ENCODE measurements around the gene SS18L1. TPM values are rescaled to one million over a fixed set of nuclear protein-coding genes. Genes with fewer than 3 reads are reported as not detected.

The SS18L1 gene
- total RNA-seq, 1 experiment from 2014 or later: 21.6 TPM

DNA sequence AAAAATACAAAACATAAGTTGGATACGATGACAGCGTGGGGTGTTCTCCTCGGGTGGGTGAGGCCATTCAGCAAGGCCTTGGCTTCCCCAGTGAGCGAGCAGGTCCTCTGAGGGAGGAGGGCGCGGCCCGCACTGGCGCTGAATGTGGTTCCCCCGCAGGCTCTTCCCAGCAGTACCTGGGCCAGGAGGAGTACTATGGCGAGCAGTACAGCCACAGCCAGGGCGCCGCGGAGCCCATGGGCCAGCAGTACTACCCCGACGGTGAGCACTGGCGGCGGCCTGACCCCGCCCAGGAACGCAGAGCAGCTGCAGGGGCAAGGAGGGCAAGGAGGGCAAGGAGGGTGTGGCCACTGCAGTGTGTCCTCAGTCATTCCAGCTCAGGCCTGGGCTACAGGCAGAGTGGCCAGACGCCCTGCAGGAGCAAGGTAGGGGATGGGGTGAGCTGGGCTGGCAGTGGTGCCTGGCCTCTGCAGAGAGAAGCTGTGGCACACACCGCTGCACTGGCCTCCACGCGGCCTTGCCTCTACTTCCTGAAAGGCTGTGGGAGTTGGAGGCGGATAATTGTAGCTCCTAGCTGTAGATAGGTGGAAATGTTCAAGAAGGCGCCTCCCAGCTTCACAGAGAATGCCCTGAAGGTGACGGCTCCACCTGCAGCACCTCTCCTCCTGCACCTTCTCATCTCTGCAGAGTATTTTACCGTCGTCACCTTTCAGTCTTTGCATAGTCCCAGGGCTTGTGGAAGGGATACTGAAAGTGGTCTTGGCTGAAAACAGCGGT is 20.6 kb downstream of the SS18L1 start:
- in situ Hi-C loops (cut with HindIII; ENCODE audit: low pct_unique_long_range_greater_than_20kb, low sequenced_read_pairs): no loop called here
- DNase-seq (ENCODE audit: low read depth, low spot score) (no peak), ATAC-seq (peak; percentile 25; the same call in 1 of the 2 replicates)
- Histone ChIP-seq H3K36me3 (ENCODE audit: control insufficient read depth, insufficient read depth, low read length) (no peaks in the 10 kb centered on the region; the same call in 1 of the 2 replicates), H3K27me3 (ENCODE audit: control insufficient read depth, insufficient read depth, low read length) (no peaks in the 10 kb centered on the region), H3K9me3 (ENCODE audit: control insufficient read depth, insufficient read depth, low read depth, low read length) (no peaks in the 10 kb centered on the region), H3K27ac (ENCODE audit: low read length) (no peak overlapping the region), H3K4me3 (ENCODE audit: low read depth in 2 of 2, low read length in 2 of 2) (no peak overlapping the region), H3K4me1 (ENCODE audit: control insufficient read depth, insufficient read depth, low read length) (no peaks in the 10 kb centered on the region)
- intact Hi-C loops (cut with micrococcal nuclease; ENCODE audit: unreplicated experiment): no loop called here
- ChIA-PET CTCF (no interaction called here), POLR2A (no interaction called here)
- no TSS peak for BruUV-seq (replicated peaks)
- TF ChIP-seq POLR2AphosphoS5 (IDR thresholded peaks at IDR 0.05; ENCODE audit: low read depth, low read length) (no peak), TCF7L2 (IDR thresholded peaks at IDR 0.05; ENCODE audit: low read depth, low read length) (no peak), SIN3A (IDR thresholded peaks at IDR 0.05; ENCODE audit: borderline replicate concordance, insufficient read depth, low read depth, low read length) (no peak)
- TF ChIP-seq, protein P1, sequence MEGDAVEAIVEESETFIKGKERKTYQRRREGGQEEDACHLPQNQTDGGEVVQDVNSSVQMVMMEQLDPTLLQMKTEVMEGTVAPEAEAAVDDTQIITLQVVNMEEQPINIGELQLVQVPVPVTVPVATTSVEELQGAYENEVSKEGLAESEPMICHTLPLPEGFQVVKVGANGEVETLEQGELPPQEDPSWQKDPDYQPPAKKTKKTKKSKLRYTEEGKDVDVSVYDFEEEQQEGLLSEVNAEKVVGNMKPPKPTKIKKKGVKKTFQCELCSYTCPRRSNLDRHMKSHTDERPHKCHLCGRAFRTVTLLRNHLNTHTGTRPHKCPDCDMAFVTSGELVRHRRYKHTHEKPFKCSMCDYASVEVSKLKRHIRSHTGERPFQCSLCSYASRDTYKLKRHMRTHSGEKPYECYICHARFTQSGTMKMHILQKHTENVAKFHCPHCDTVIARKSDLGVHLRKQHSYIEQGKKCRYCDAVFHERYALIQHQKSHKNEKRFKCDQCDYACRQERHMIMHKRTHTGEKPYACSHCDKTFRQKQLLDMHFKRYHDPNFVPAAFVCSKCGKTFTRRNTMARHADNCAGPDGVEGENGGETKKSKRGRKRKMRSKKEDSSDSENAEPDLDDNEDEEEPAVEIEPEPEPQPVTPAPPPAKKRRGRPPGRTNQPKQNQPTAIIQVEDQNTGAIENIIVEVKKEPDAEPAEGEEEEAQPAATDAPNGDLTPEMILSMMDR (IDR thresholded peaks at IDR 0.05): no peak
- TF ChIP-seq, protein P2, sequence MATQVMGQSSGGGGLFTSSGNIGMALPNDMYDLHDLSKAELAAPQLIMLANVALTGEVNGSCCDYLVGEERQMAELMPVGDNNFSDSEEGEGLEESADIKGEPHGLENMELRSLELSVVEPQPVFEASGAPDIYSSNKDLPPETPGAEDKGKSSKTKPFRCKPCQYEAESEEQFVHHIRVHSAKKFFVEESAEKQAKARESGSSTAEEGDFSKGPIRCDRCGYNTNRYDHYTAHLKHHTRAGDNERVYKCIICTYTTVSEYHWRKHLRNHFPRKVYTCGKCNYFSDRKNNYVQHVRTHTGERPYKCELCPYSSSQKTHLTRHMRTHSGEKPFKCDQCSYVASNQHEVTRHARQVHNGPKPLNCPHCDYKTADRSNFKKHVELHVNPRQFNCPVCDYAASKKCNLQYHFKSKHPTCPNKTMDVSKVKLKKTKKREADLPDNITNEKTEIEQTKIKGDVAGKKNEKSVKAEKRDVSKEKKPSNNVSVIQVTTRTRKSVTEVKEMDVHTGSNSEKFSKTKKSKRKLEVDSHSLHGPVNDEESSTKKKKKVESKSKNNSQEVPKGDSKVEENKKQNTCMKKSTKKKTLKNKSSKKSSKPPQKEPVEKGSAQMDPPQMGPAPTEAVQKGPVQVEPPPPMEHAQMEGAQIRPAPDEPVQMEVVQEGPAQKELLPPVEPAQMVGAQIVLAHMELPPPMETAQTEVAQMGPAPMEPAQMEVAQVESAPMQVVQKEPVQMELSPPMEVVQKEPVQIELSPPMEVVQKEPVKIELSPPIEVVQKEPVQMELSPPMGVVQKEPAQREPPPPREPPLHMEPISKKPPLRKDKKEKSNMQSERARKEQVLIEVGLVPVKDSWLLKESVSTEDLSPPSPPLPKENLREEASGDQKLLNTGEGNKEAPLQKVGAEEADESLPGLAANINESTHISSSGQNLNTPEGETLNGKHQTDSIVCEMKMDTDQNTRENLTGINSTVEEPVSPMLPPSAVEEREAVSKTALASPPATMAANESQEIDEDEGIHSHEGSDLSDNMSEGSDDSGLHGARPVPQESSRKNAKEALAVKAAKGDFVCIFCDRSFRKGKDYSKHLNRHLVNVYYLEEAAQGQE (IDR thresholded peaks at IDR 0.05; ENCODE audit: insufficient read depth in 1 of 2, low read depth in 2 of 2, low read length in 1 of 2): no peak

DNA sequence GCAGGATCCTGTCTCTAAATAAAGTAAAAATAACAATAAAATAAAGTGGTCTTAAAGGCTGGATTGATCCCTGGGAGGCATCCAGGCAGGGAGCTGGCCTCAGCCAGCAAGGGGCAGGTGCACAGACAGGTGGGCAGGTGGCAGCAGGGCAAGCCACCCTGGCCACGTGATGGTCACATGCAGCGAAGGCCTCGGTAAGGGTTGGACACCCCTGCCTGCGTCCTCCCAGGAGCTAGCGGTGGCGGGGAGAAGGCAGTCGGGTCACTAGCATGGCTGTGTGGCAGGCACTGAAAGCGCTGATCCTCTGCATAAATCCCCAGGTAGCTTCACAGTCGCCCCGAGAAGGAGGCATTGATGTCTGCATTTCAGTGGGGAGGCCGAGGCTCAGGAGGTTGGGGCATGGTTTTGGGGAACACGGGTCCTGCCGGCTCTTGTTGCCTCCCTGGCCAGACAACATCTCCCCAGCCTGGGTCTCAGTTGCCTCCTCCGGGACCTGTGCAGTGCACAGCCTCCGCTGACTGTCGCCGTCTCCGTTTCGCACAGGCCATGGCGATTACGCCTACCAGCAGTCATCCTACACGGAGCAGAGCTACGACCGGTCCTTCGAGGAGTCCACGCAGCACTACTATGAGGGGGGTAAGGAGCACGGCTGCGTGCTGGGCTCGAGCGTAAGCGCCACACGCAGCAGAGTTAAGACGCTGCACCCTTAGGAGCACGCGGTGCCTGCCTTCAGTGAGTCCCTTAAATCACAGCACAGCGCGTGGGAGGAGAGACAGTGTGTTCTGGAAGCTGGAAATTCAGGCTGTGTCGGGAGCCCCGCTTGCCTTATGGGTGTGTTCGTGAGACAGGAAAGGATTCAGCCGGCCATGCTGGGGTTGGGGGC is 21.6 kb downstream of the SS18L1 start:
- in situ Hi-C loops (cut with HindIII; ENCODE audit: low pct_unique_long_range_greater_than_20kb, low sequenced_read_pairs): no loop called here
- ChIA-PET CTCF (no interaction called here), POLR2A (no interaction called here)
- DNase-seq (ENCODE audit: low read depth, low spot score) (no peak), ATAC-seq (no peak)
- TF ChIP-seq SIN3A (IDR thresholded peaks at IDR 0.05; ENCODE audit: borderline replicate concordance, insufficient read depth, low read depth, low read length): no peak
- no peak for TF ChIP-seq POLR2AphosphoS5 (IDR thresholded peaks at IDR 0.05; ENCODE audit: low read depth, low read length)
- no peak for TF ChIP-seq TCF7L2 (IDR thresholded peaks at IDR 0.05; ENCODE audit: low read depth, low read length)
- TF ChIP-seq, protein P1 (IDR thresholded peaks at IDR 0.05): no peak
- TF ChIP-seq, protein P2 (IDR thresholded peaks at IDR 0.05; ENCODE audit: insufficient read depth in 1 of 2, low read depth in 2 of 2, low read length in 1 of 2): no peak
- no peaks in the 10 kb centered on the region; the same call in 1 of the 2 replicates for H3K36me3 ChIP-seq (ENCODE audit: control insufficient read depth, insufficient read depth, low read length)
- H3K4me3 ChIP-seq (ENCODE audit: low read depth in 2 of 2, low read length in 2 of 2): no peak overlapping the region
- no peaks in the 10 kb centered on the region for H3K27me3 ChIP-seq (ENCODE audit: control insufficient read depth, insufficient read depth, low read length)
- H3K27ac ChIP-seq (ENCODE audit: low read length): no peak overlapping the region
- no peaks in the 10 kb centered on the region for H3K9me3 ChIP-seq (ENCODE audit: control insufficient read depth, insufficient read depth, low read depth, low read length)
- intact Hi-C loops (cut with micrococcal nuclease; ENCODE audit: unreplicated experiment): no loop called here
- BruUV-seq (replicated peaks): no TSS peak
- no peaks in the 10 kb centered on the region for H3K4me1 ChIP-seq (ENCODE audit: control insufficient read depth, insufficient read depth, low read length)

Data from Panc1 (cell line).